SH-SY5Y (cell line): ENCODE results near the gene ZSCAN20.

Source experiments
- GATA2 ChIP-seq: IDR thresholded peaks from 2 replicates; pipeline ENCODE4 v1.6.1; 2011; ENCODE audit warnings: mild to moderate bottlenecking, low read depth, low read length
- GATA3 ChIP-seq: IDR thresholded peaks from 2 replicates; pipeline ENCODE4 v1.6.1; 2011; ENCODE audit warnings: low read depth, mild to moderate bottlenecking, low read length, moderate library complexity

- TF ChIP-seq GATA3, result no peak
- TF ChIP-seq GATA2, result no peak
Measured at GRCh38 chr1:33445108-33445507, 27.3 kb upstream of the ZSCAN20 start.
